GM23338 (cell line): ENCODE data around the gene AGBL4. TPM values are rescaled to one million over a fixed set of nuclear protein-coding genes. Genes with fewer than 3 reads are reported as not detected.

Source experiments
- ATAC-seq: fragments of 200-7000 bp; cut with Tn5 transposase; 3 replicates; pipeline ENCODE4 v1.9.1; 2020
- DNase-seq: peaks from one replicate; pipeline ENCODE4 v3.0.0-alpha.2; 2015; ENCODE audit warnings: low spot score
- H2AFZ ChIP-seq: fragments of 200-600 bp; sonication (generic); 2 replicates; pipeline ENCODE4 v1.8.0; 2016; ENCODE audit warnings: antibody characterized with exemption, mild to moderate bottlenecking, moderate library complexity
- H3F3A ChIP-seq: fragments of 200-600 bp; sonication (generic); replicated peaks from 2 replicates; pipeline ENCODE4 v1.8.0; 2017; ENCODE audit warnings: antibody characterized with exemption, mixed run types, low read depth
- H3K27ac ChIP-seq: fragments of 200-600 bp; sonication (generic); 2 replicates; pipeline ENCODE4 v1.6.1; 2016; ENCODE audit warnings: low read depth
- H3K27me3 ChIP-seq: fragments of 200-600 bp; sonication (generic); 2 replicates; pipeline ENCODE4 v1.8.0; 2016; ENCODE audit warnings: mild to moderate bottlenecking, mixed run types, moderate library complexity; ENCODE audit not compliant: insufficient read depth
- H3K36me3 ChIP-seq: fragments of 200-600 bp; sonication (generic); 2 replicates; pipeline ENCODE4 v1.8.0; 2016; ENCODE audit warnings: mild to moderate bottlenecking; ENCODE audit not compliant: insufficient read depth
- H3K4me1 ChIP-seq: fragments of 200-600 bp; sonication (generic); 2 replicates; pipeline ENCODE4 v1.8.0; 2016; ENCODE audit warnings: mild to moderate bottlenecking, moderate library complexity; ENCODE audit not compliant: insufficient read depth
- H3K4me2 ChIP-seq: fragments of 200-600 bp; sonication (generic); 2 replicates; pipeline ENCODE4 v1.7.1; 2017; ENCODE audit warnings: mixed run types
- H3K4me3 ChIP-seq: fragments of 200-600 bp; sonication (generic); 2 replicates; pipeline ENCODE4 v1.6.1; 2016; ENCODE audit warnings: mixed run types
- H3K79me2 ChIP-seq: fragments of 200-600 bp; sonication (generic); replicated peaks from 2 replicates; pipeline ENCODE4 v1.8.0; 2017; ENCODE audit warnings: mild to moderate bottlenecking; ENCODE audit not compliant: insufficient read depth
- H3K9me2 ChIP-seq: fragments of 200-600 bp; sonication (generic); 2 replicates; pipeline ENCODE4 v1.8.0; 2017; ENCODE audit not compliant: insufficient read depth
- H4K20me1 ChIP-seq: fragments of 200-600 bp; sonication (generic); replicated peaks from 2 replicates; pipeline ENCODE4 v1.8.0; 2017; ENCODE audit warnings: mild to moderate bottlenecking; ENCODE audit not compliant: insufficient read depth
- H3K27ac Mint-ChIP-seq: 2 replicates; pipeline ENCODE4 v1.8.0; 2020; ENCODE audit warnings: inconsistent platforms, mild to moderate bottlenecking, moderate library complexity, mixed read lengths
- H3K27me3 Mint-ChIP-seq: 3 replicates; pipeline ENCODE4 v1.8.0; 2022; ENCODE audit warnings: low read depth, mild to moderate bottlenecking, moderate library complexity, mixed read lengths, inconsistent platforms; ENCODE audit not compliant: insufficient read depth, poor library complexity
- H3K36me3 Mint-ChIP-seq: 3 replicates; pipeline ENCODE4 v1.8.0; 2021; ENCODE audit warnings: low read depth, mild to moderate bottlenecking, inconsistent platforms, moderate library complexity, mixed read lengths
- H3K4me1 Mint-ChIP-seq: 3 replicates; pipeline ENCODE4 v1.8.0; 2020; ENCODE audit warnings: mild to moderate bottlenecking, inconsistent platforms, mixed read lengths
- H3K4me3 Mint-ChIP-seq: 3 replicates; pipeline ENCODE4 v1.8.0; 2021; ENCODE audit warnings: moderate library complexity, mild to moderate bottlenecking, inconsistent platforms, mixed read lengths
- H3K9me3 Mint-ChIP-seq: 3 replicates; pipeline ENCODE4 v1.8.0; 2020; ENCODE audit warnings: moderate library complexity, mild to moderate bottlenecking, inconsistent platforms, mixed read lengths
- CTCF ChIP-seq, 2 experiments: fragments of 200-600 bp in 1 of 2; sonication (generic) in 1 of 2; conservative IDR thresholded peaks; 2 replicates each; pipeline versions ENCODE4 v1.5.1 to v1.6.1; 2016 to 2017; ENCODE audit warnings: antibody characterized with exemption in 2 of 2, low read depth in 2 of 2, mild to moderate bottlenecking in 2 of 2, moderate library complexity in 1 of 2
- ETS1 ChIP-seq: IDR thresholded peaks from 2 replicates; pipeline ENCODE4 v1.6.1; 2016; ENCODE audit warnings: antibody characterized with exemption
- EZH2 ChIP-seq: fragments of 200-600 bp; sonication (generic); IDR thresholded peaks from one replicate; pipeline ENCODE4 v1.8.0; 2017; ENCODE audit warnings: antibody characterized with exemption, mild to moderate bottlenecking, low read depth; ENCODE audit not compliant: unreplicated experiment
- JUNB ChIP-seq: IDR thresholded peaks from one replicate; pipeline ENCODE4 v1.6.1; 2016; ENCODE audit warnings: antibody characterized with exemption; ENCODE audit not compliant: unreplicated experiment
- STAT1 ChIP-seq: IDR thresholded peaks from one replicate; pipeline ENCODE4 v1.6.1; 2016; ENCODE audit warnings: antibody characterized with exemption; ENCODE audit not compliant: unreplicated experiment
- ZNF114 ChIP-seq: fragments of 250-450 bp; sonication (Bioruptor Pico); IDR thresholded peaks from 2 replicates; pipeline ENCODE4 v1.5.0; 2020; ENCODE audit warnings: mild to moderate bottlenecking, moderate library complexity
- ZNF331 ChIP-seq: fragments of 250-450 bp; sonication (Bioruptor Pico); IDR thresholded peaks from 2 replicates; pipeline ENCODE4 v1.5.0; 2020; ENCODE audit warnings: low read depth, mild to moderate bottlenecking, moderate library complexity
- ZNF462 ChIP-seq: fragments of 250-450 bp; sonication (Bioruptor Pico); IDR thresholded peaks from 2 replicates; pipeline ENCODE4 v1.5.0; 2020; ENCODE audit warnings: mild to moderate bottlenecking, moderate library complexity
- polyA plus RNA-seq: library from polyadenylated mRNA; unstranded; fragments of >200 nt; fragmentation: Nextera tagmentation; extraction: Ambion mirVana; gene quantifications from 2 replicates; pipeline ENCODE4 v1.2.1, GENCODE V29; 2016
- total RNA-seq: library from RNA; depleted of rRNA; stranded (reverse); fragments of >200 nt; shearing (Covaris generic); gene quantifications from 2 replicates; pipeline ENCODE4 v1.2.3, GENCODE V29; 2014

Gene AGBL4
- total and polyA plus RNA-seq, 2 experiments from 2014 or later, result 0.91 to 1.5 TPM

- no peak for ATAC-seq
- H4K20me1 ChIP-seq, result no peaks in the 10 kb centered on the region
- no peak overlapping the region for H2AFZ ChIP-seq
Observed at GRCh38 chr1:49527606-49528305, 496.0 kb downstream of the AGBL4 start.

More at GRCh38 chr1:49527606-49528305, 496.0 kb downstream of the AGBL4 start:
- Histone ChIP-seq H3K27ac (no peak overlapping the region), H3K9me2 (no peaks in the 10 kb centered on the region), H3K4me1 (no peaks in the 10 kb centered on the region), H3K36me3 (no peaks in the 10 kb centered on the region; the same call in 1 of the 2 replicates), H3K27me3 (no peaks in the 10 kb centered on the region), H3K4me2 (no peak overlapping the region), H3F3A (no peaks in the 10 kb centered on the region), H3K79me2 (no peaks in the 10 kb centered on the region), H3K4me3 (no peak overlapping the region)
- no peaks in the 10 kb centered on the region for H3K27me3 Mint-ChIP-seq
- peaks cover 20% of the 10 kb centered on the region for H3K36me3 Mint-ChIP-seq
- no peak for TF ChIP-seq ZNF331 (CRISPR knock-in tag)
- TF ChIP-seq ETS1, result no peak
- TF ChIP-seq EZH2, result no peak
- TF ChIP-seq STAT1, result no peak
- TF ChIP-seq ZNF114, result no peak
- TF ChIP-seq ZNF462 (CRISPR knock-in tag), result no peak
- TF ChIP-seq CTCF (conservative IDR thresholded peaks at IDR 0.05; ENCODE audit: low read depth in 2 of 2), result no peak
- no peak for TF ChIP-seq JUNB
- no peak overlapping the region for H3K4me3 Mint-ChIP-seq
- peaks cover 94% of the 10 kb centered on the region for H3K9me3 Mint-ChIP-seq
- H3K27ac Mint-ChIP-seq, result no peak overlapping the region
- H3K4me1 Mint-ChIP-seq, result no peaks in the 10 kb centered on the region
- DNase-seq, result no peak
